Epithelial cell of umbilical artery (primary cell): Measurements from ENCODE around the gene ZNF335. TPM values are rescaled to one million over a fixed set of nuclear protein-coding genes. Genes with fewer than 3 reads are reported as not detected.

Experiments
- total RNA-seq: library from RNA; depleted of rRNA; stranded (reverse); fragments of >200 nt; gene quantifications from 2 replicates; pipeline ENCODE4 v1.2.3, GENCODE V29; 2014

The ZNF335 gene, protein sequence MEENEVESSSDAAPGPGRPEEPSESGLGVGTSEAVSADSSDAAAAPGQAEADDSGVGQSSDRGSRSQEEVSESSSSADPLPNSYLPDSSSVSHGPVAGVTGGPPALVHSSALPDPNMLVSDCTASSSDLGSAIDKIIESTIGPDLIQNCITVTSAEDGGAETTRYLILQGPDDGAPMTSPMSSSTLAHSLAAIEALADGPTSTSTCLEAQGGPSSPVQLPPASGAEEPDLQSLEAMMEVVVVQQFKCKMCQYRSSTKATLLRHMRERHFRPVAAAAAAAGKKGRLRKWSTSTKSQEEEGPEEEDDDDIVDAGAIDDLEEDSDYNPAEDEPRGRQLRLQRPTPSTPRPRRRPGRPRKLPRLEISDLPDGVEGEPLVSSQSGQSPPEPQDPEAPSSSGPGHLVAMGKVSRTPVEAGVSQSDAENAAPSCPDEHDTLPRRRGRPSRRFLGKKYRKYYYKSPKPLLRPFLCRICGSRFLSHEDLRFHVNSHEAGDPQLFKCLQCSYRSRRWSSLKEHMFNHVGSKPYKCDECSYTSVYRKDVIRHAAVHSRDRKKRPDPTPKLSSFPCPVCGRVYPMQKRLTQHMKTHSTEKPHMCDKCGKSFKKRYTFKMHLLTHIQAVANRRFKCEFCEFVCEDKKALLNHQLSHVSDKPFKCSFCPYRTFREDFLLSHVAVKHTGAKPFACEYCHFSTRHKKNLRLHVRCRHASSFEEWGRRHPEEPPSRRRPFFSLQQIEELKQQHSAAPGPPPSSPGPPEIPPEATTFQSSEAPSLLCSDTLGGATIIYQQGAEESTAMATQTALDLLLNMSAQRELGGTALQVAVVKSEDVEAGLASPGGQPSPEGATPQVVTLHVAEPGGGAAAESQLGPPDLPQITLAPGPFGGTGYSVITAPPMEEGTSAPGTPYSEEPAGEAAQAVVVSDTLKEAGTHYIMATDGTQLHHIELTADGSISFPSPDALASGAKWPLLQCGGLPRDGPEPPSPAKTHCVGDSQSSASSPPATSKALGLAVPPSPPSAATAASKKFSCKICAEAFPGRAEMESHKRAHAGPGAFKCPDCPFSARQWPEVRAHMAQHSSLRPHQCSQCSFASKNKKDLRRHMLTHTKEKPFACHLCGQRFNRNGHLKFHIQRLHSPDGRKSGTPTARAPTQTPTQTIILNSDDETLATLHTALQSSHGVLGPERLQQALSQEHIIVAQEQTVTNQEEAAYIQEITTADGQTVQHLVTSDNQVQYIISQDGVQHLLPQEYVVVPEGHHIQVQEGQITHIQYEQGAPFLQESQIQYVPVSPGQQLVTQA (N-terminal part only)
- 8.1 and 10.5 TPM in 2 replicates for total RNA-seq

GRCh38 chr20:45971675-45972499 is at the start of gene ZNF335:
TSS of gene ZNF335 (minus strand) at chr20:45972203. CDS start at chr20:45971410, 793 bp downstream.

GRCh38 chr20:45934586-45935415 is 37.2 kb downstream of the ZNF335 start, which contains the start of gene PCIF1:
TSS of gene PCIF1 (plus strand) at chr20:45934683. CDS start at chr20:45939000, 4,317 bp downstream.

GRCh38 chr20:45911486-45912343 is 60.3 kb downstream of the ZNF335 start, which contains the start of gene PLTP:
TSS of gene PLTP (minus strand) at chr20:45912155. CDS start at chr20:45911452, 703 bp downstream.

Other genes starting within 250 kb of the ZNF335 start
- gene SPINT4, start 249.9 kb downstream of the ZNF335 start, total RNA-seq: not detected in 2 replicates
- 0.65 TPM in 1 of 2 replicates, not detected in the other for gene WFDC3, start 180.3 kb downstream of the ZNF335 start, total RNA-seq
- gene DNTTIP1, start 180.2 kb downstream of the ZNF335 start, total RNA-seq: 17.2 and 19.8 TPM in 2 replicates
- 21.4 and 41.3 TPM in 2 replicates for gene UBE2C, start 159.6 kb downstream of the ZNF335 start, total RNA-seq
- gene TNNC2, start 144.9 kb downstream of the ZNF335 start, total RNA-seq: not detected in 2 replicates
- 22.4 and 32.5 TPM in 2 replicates for gene SNX21, start 138.4 kb downstream of the ZNF335 start, total RNA-seq
- gene ACOT8, start 114.8 kb downstream of the ZNF335 start, total RNA-seq: 31.5 and 33.6 TPM in 2 replicates
- 5.9 and 6.2 TPM in 2 replicates for gene ZSWIM3, start 114.6 kb downstream of the ZNF335 start, total RNA-seq
- 2.0 and 3.2 TPM in 2 replicates for gene ZSWIM1, start 91.0 kb downstream of the ZNF335 start, total RNA-seq
- gene SPATA25, start 84.6 kb downstream of the ZNF335 start, total RNA-seq: 0.61 and 0.97 TPM in 2 replicates
- 2.6 TPM in 2 replicates for gene NEURL2, start 81.0 kb downstream of the ZNF335 start, total RNA-seq
- 25.4 and 26.0 TPM in 2 replicates for gene CTSA, start 80.9 kb downstream of the ZNF335 start, total RNA-seq
- gene PLTP, start 60.0 kb downstream of the ZNF335 start, total RNA-seq: 10.6 and 13.6 TPM in 2 replicates
- 6.8 and 7.5 TPM in 2 replicates for gene PCIF1, start 37.5 kb downstream of the ZNF335 start, total RNA-seq
- not detected in 2 replicates for gene MMP9, start 36.7 kb upstream of the ZNF335 start, total RNA-seq
- gene SLC12A5, start 57.0 kb upstream of the ZNF335 start, total RNA-seq: under 0.01 and 0.32 TPM in 2 replicates
- 10.4 and 10.9 TPM in 2 replicates for gene NCOA5, start 117.8 kb upstream of the ZNF335 start, total RNA-seq
- 17.3 and 17.5 TPM in 2 replicates for gene CD40, start 146.1 kb upstream of the ZNF335 start, total RNA-seq